Endothelial cell of umbilical vein (primary cell): ENCODE results near the gene ATP9B. TPM values are rescaled to one million over a fixed set of nuclear protein-coding genes. Genes with fewer than 3 reads are reported as not detected.

ENCODE experiments used
- BruUV-seq: library from RNA; stranded (reverse); fragments of 400-500 nt; replicated peaks from 2 replicates; lab custom pipeline; 2021; lab: Mats Ljungman, UMichigan
- CTCF ChIA-PET: fragments of 300-600, 350-600 bp; sonication (Branson Sonifier 250); formaldehyde crosslinking; loops from one replicate; lab custom pipeline; 2021; ENCODE audit warnings: antibody characterized with exemption, inconsistent platforms; lab: Charles Lee
- POLR2A ChIA-PET: fragments of 300-600, 350-600 bp; sonication (Branson Sonifier 250); formaldehyde crosslinking; loops from one replicate; lab custom pipeline; 2021; ENCODE audit warnings: antibody characterized with exemption, inconsistent platforms; lab: Charles Lee
- DNase-seq: peaks from one replicate; pipeline ENCODE4 v3.0.0-alpha.2; 2011; ENCODE audit warnings: low read depth, low spot score
- FAIRE-seq: peaks from 2 replicates; lab custom pipeline; 2011; peaks lifted over from hg19 to GRCh38; lab: Jason Lieb, UNC
- H2AFZ ChIP-seq: 2 replicates; pipeline ENCODE4 v1.6.0; 2012; ENCODE audit warnings: low read depth, low read length, control low read depth, inconsistent platforms
- H3K27ac ChIP-seq: 2 replicates; pipeline ENCODE4 v1.5.1; 2011; ENCODE audit warnings: low read depth, mild to moderate bottlenecking, control low read depth, low read length, moderate library complexity; ENCODE audit not compliant: insufficient read depth
- H3K27me3 ChIP-seq, 2 experiments: 2 replicates each; pipeline versions ENCODE4 v1.6.0 to v1.6.1; 2011; ENCODE audit warnings: low read length in 2 of 2, mixed read lengths in 1 of 2; ENCODE audit not compliant: control insufficient read depth in 2 of 2, insufficient read depth in 2 of 2
- H3K36me3 ChIP-seq, 2 experiments: 2 replicates in 1 of 2; 3 replicates in 1 of 2; pipeline ENCODE4 v1.5.1; 2011; ENCODE audit warnings: low read length in 2 of 2, mild to moderate bottlenecking in 1 of 2, moderate library complexity in 1 of 2; ENCODE audit not compliant: control insufficient read depth in 2 of 2, insufficient read depth in 2 of 2; ENCODE audit errors: extremely low read depth in 1 of 2
- H3K4me1 ChIP-seq: 3 replicates; pipeline ENCODE4 v1.5.1; 2011; ENCODE audit warnings: mild to moderate bottlenecking, low read length; ENCODE audit not compliant: control insufficient read depth, insufficient read depth; ENCODE audit errors: extremely low read depth
- H3K4me2 ChIP-seq: 2 replicates; pipeline ENCODE4 v1.6.1; 2011; ENCODE audit warnings: low read length, control low read depth, mixed read lengths; ENCODE audit not compliant: insufficient read depth
- H3K4me3 ChIP-seq, 3 experiments: fragments of 200-600 bp in 1 of 3; sonication (generic), shearing (Covaris generic) in 1 of 3; replicated peaks in 1 of 3; 2 replicates each; pipeline ENCODE4 v1.5.1; 2011 to 2016; ENCODE audit warnings: control low read depth in 3 of 3, low read length in 3 of 3, mild to moderate bottlenecking in 2 of 3, inconsistent platforms in 1 of 3, low read depth in 1 of 3, moderate library complexity in 1 of 3; ENCODE audit not compliant: insufficient read depth in 1 of 3
- H3K79me2 ChIP-seq: 2 replicates; pipeline ENCODE4 v1.6.0; 2012; ENCODE audit warnings: low read length, inconsistent platforms; ENCODE audit not compliant: control insufficient read depth, insufficient read depth
- H3K9ac ChIP-seq: replicated peaks from 2 replicates; pipeline ENCODE3; 2011; ENCODE audit warnings: low read length, control low read depth; ENCODE audit not compliant: insufficient read depth; ENCODE audit errors: extremely low read depth
- H3K9me1 ChIP-seq: replicated peaks from 3 replicates; pipeline ENCODE4 v1.6.0; 2011; ENCODE audit warnings: mild to moderate bottlenecking, low read length; ENCODE audit not compliant: control insufficient read depth, insufficient read depth; ENCODE audit errors: extremely low read depth
- H3K9me3 ChIP-seq: replicated peaks from 2 replicates; pipeline ENCODE4 v1.5.1; 2012; ENCODE audit warnings: low read length, inconsistent platforms; ENCODE audit not compliant: control insufficient read depth, insufficient read depth
- H4K20me1 ChIP-seq: replicated peaks from 2 replicates; pipeline ENCODE3; 2011; ENCODE audit warnings: mild to moderate bottlenecking, low read length; ENCODE audit not compliant: control insufficient read depth, insufficient read depth; ENCODE audit errors: extremely low read depth
- EZH2 ChIP-seq: IDR thresholded peaks from 2 replicates; pipeline ENCODE4 v1.6.1; 2012; ENCODE audit warnings: borderline replicate concordance, low read depth, mild to moderate bottlenecking, moderate library complexity, low read length, inconsistent platforms; ENCODE audit not compliant: severe bottlenecking
- FOS ChIP-seq: IDR thresholded peaks from 2 replicates; pipeline ENCODE4 v1.6.1; 2011; ENCODE audit warnings: mild to moderate bottlenecking, low read length, moderate library complexity, borderline replicate concordance; ENCODE audit not compliant: insufficient read depth
- GATA2 ChIP-seq: IDR thresholded peaks from 2 replicates; pipeline ENCODE4 v1.7.0; 2011; ENCODE audit warnings: low read depth, mild to moderate bottlenecking, moderate library complexity, mixed read lengths, low read length; ENCODE audit not compliant: insufficient read length, insufficient read depth
- JUN ChIP-seq: IDR thresholded peaks from 2 replicates; pipeline ENCODE4 v1.6.1; 2011; ENCODE audit warnings: borderline replicate concordance, low read depth; ENCODE audit not compliant: insufficient read length, insufficient read depth
- MYC ChIP-seq: IDR thresholded peaks from one replicate; pipeline ENCODE4 v1.6.1; 2011; ENCODE audit warnings: mild to moderate bottlenecking, low read depth, low read length
- POLR2A ChIP-seq: IDR thresholded peaks from 2 replicates; pipeline ENCODE4 v1.6.1; 2012; ENCODE audit warnings: low read depth, mild to moderate bottlenecking, control low read depth, low read length
- POLR2AphosphoS5 ChIP-seq: IDR thresholded peaks from 2 replicates; pipeline ENCODE4 v1.6.1; 2012; ENCODE audit warnings: low read depth, mild to moderate bottlenecking, control low read depth, low read length, moderate library complexity; ENCODE audit not compliant: insufficient read depth
- dilution Hi-C: fragments of 300-500 bp; cut with MboI; formaldehyde crosslinking; loops from one replicate; pipeline ENCODE4 v1.15.0; 2019; ENCODE audit warnings: low sequenced_read_pairs; ENCODE audit not compliant: extremely low pct_ligation_motif_present
- intact Hi-C: fragments of 100-400 bp; cut with micrococcal nuclease; formaldehyde crosslinking; loops from one replicate; pipeline ENCODE4 v1.10.0; 2022
- polyA plus RNA-seq, 4 experiments: library from polyadenylated mRNA; depleted of rRNA in 3 of 4; stranded (reverse) in 3 of 4; unstranded in 1 of 4; fragments of >200 nt; gene quantifications; 2 replicates each; pipeline versions ENCODE4 v1.2.1 to v1.2.3, GENCODE V29; 2011 to 2012; ENCODE audit warnings: missing spikeins in 1 of 4
- total RNA-seq: library from RNA; stranded (reverse); gene quantifications from 2 replicates; pipeline ENCODE4 v1.2.3, GENCODE V29; 2021
- TF ChIP-seq, protein P1 (sequence below): IDR thresholded peaks from 2 replicates; pipeline ENCODE4 v1.6.1; 2011; ENCODE audit not compliant: insufficient read depth, insufficient read length
- TF ChIP-seq, protein P2 (sequence below), 2 donors: IDR thresholded peaks; 1 replicate in 1 of 2; 2 replicates in 1 of 2; pipeline ENCODE4 v1.5.1; 2011; ENCODE audit warnings: low read length in 2 of 2, mild to moderate bottlenecking in 2 of 2, moderate library complexity in 2 of 2, control low read depth in 1 of 2, inconsistent platforms in 1 of 2, low read depth in 1 of 2; ENCODE audit not compliant: insufficient read depth in 1 of 2; ENCODE audit errors: extremely low read depth in 1 of 2

Gene ATP9B
- total and polyA plus RNA-seq, 2 donors (not counting 3 experiments of a cell fraction or from before 2014, with no cell fraction given) = 14.6 to 18.2 TPM

DNA sequence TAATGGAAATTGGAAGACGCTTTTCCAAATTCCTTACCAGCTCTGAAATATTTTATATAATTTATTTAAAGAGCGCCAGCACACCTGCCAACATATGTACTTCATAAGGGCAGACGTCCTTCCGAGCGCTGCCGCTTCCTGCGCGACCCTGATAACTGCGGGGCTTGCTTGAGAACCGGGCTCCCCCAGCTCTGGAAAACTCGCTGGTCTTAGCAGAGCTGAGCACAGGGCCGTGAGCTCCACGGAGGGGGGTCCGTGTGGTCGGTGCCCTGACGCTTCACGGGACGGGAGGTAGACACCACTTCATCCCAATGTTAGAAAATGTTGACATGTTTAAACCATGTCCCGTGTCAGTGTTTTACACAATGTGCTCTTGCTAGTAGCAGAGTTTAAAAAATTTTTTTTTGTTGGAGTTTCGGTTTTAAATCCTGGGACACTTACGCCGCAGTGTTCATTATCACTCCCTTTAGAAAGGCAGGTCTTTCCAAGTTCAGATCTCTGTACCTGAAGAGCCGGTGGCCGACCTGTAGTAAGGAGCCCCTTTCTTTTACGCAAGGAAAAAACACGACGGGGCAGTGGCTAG is 328.1 kb downstream of the ATP9B start:
- Histone ChIP-seq H3K27ac (peak overlapping the region; percentile 49), H2AFZ (peak overlapping the region; percentile 46), H3K9me1 (no peaks in the 10 kb centered on the region), H3K79me2 (peaks cover 3% of the 10 kb centered on the region), H4K20me1 (no peaks in the 10 kb centered on the region), H3K9me3 (no peaks in the 10 kb centered on the region), H3K36me3 (no peaks in the 10 kb centered on the region), H3K4me1 (peaks cover 45% of the 10 kb centered on the region), H3K4me2 (peak overlapping the region; percentile 76), H3K27me3 (no peaks in the 10 kb centered on the region), H3K4me3 (peak overlapping the region; percentile 28 to 69 (median 43)), H3K9ac (peak overlapping the region; percentile 81)
- TF ChIP-seq JUN (no peak), GATA2 (no peak), POLR2AphosphoS5 (no peak), FOS (no peak), EZH2 (no peak), POLR2A (no peak), MYC (no peak)
- TF ChIP-seq, protein P1, sequence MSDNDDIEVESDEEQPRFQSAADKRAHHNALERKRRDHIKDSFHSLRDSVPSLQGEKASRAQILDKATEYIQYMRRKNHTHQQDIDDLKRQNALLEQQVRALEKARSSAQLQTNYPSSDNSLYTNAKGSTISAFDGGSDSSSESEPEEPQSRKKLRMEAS = no peak
- TF ChIP-seq, protein P2, sequence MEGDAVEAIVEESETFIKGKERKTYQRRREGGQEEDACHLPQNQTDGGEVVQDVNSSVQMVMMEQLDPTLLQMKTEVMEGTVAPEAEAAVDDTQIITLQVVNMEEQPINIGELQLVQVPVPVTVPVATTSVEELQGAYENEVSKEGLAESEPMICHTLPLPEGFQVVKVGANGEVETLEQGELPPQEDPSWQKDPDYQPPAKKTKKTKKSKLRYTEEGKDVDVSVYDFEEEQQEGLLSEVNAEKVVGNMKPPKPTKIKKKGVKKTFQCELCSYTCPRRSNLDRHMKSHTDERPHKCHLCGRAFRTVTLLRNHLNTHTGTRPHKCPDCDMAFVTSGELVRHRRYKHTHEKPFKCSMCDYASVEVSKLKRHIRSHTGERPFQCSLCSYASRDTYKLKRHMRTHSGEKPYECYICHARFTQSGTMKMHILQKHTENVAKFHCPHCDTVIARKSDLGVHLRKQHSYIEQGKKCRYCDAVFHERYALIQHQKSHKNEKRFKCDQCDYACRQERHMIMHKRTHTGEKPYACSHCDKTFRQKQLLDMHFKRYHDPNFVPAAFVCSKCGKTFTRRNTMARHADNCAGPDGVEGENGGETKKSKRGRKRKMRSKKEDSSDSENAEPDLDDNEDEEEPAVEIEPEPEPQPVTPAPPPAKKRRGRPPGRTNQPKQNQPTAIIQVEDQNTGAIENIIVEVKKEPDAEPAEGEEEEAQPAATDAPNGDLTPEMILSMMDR (IDR thresholded peaks at IDR 0.05; ENCODE audit: extremely low read depth in 1 of 2, insufficient read depth in 1 of 2, low read depth in 1 of 2, low read length in 2 of 2) = no peak
- FAIRE-seq (no peak), DNase-seq (peak; percentile 57)
- intact Hi-C loops (no loop called here), dilution Hi-C loops (no loop called here)
- BruUV-seq = TSS peak; percentile 13
- CTCF ChIA-PET = interaction anchor here (0.9 to 3.5 kb wide), 10 partner anchors 8 to 131 kb away, joined by 3 to 32 read pairs (median 6); no protein-coding TSS in a partner anchor
- POLR2A ChIA-PET = interaction anchor here (0.6 to 1.2 kb wide), 2 partner anchors 88 to 111 kb away, joined by 3 to 5 read pairs; no protein-coding TSS in a partner anchor
